ENCODE data around the gene IP6K2. TPM values are rescaled to one million over a fixed set of nuclear protein-coding genes. Genes with fewer than 3 reads are reported as not detected.

Gene IP6K2
- polyA plus RNA-seq, 1 donor = 85.4 TPM

- DNase-seq = peak; percentile 84
Observed at GRCh38 chr3:48663489-48664312, 53.3 kb downstream of the IP6K2 start.

GRCh38 chr3:48662753-48663488 lies 54.1 kb downstream of the IP6K2 start, which contains the start of gene CELSR3:
CELSR3 (minus strand) TSS chr3:48662886; CDS start chr3:48662634, 252 bp downstream.
- DNase-seq = peak; percentile 65

- DNase-seq = no peak
Observed at GRCh38 chr3:48662145-48662752, 54.8 kb downstream of the IP6K2 start.

GRCh38 chr3:48661501-48662144 lies 55.4 kb downstream of the IP6K2 start:
- peak; percentile 70 for DNase-seq

GRCh38 chr3:48660800-48661400 lies 56.1 kb downstream of the IP6K2 start:
- DNase-seq = no peak

- DNase-seq = no peak
Observed at GRCh38 chr3:48656841-48657281, 60.2 kb downstream of the IP6K2 start.

- peak; percentile 64 for DNase-seq
Observed at GRCh38 chr3:48656061-48656840, 60.8 kb downstream of the IP6K2 start.

GRCh38 chr3:48655606-48656005 lies 61.4 kb downstream of the IP6K2 start:
- no peak for DNase-seq

- no peak for DNase-seq
Observed at GRCh38 chr3:48655063-48655462, 62.0 kb downstream of the IP6K2 start.

GRCh38 chr3:48652923-48653715 lies 63.9 kb downstream of the IP6K2 start:
- no peak for DNase-seq

- no peak for DNase-seq
Observed at GRCh38 chr3:48651771-48652170, 65.2 kb downstream of the IP6K2 start.

GRCh38 chr3:48650723-48651122 lies 66.3 kb downstream of the IP6K2 start:
- DNase-seq = no peak

GRCh38 chr3:48648188-48648850 lies 68.7 kb downstream of the IP6K2 start:
- DNase-seq = no peak

GRCh38 chr3:48647714-48648113 lies 69.3 kb downstream of the IP6K2 start:
- no peak for DNase-seq

- DNase-seq = no peak
Observed at GRCh38 chr3:48644898-48645760, 71.9 kb downstream of the IP6K2 start.

- DNase-seq = no peak
Observed at GRCh38 chr3:48642605-48643004, 74.4 kb downstream of the IP6K2 start.

GRCh38 chr3:48641396-48641795 lies 75.6 kb downstream of the IP6K2 start:
- no peak for DNase-seq

- DNase-seq = no peak
Observed at GRCh38 chr3:48639944-48640606, 76.9 kb downstream of the IP6K2 start.

Data from hindlimb muscle (tissue), 1 donor.